ENCODE measurements around the gene GPR183. TPM values are rescaled to one million over a fixed set of nuclear protein-coding genes. Genes with fewer than 3 reads are reported as not detected.
A peak's percentile ranks its signal among the peaks of the same experiment; 100 is the strongest.

GPR183 gene
- total and polyA plus RNA-seq, 2 of the 8 experiments (the other 6 are each of a cell fraction or from before 2014, with no cell fraction given), result not detected

- Histone ChIP-seq H3K79me1 (ENCODE audit: low read depth, low read length) (no peaks in the 10 kb centered on the region; the same call in 1 of the 2 replicates), H4K91ac (replicated peaks; ENCODE audit: insufficient read length, low read length) (no peak overlapping the region), H4K8ac (ENCODE audit: extremely low read depth, insufficient read depth, low read length) (no peak overlapping the region), H3K23me2 (ENCODE audit: low read depth, low read length) (no peaks in the 10 kb centered on the region), H3K23ac (ENCODE audit: insufficient read length) (no peak overlapping the region), H2BK12ac (ENCODE audit: low read depth, low read length) (no peak overlapping the region), H2BK15ac (ENCODE audit: low read length) (no peak overlapping the region), H3K36me3 (ENCODE audit: control insufficient read depth in 2 of 4, insufficient read depth in 4 of 4, low read length in 3 of 4) (peaks cover 0 to 3% (median 0%) of the 10 kb centered on the region in 4 experiments; a peak in 1 of 8 replicates), H3K9me3 (ENCODE audit: insufficient read depth in 2 of 2, low read depth in 1 of 2, low read length in 1 of 2) (no peaks in the 10 kb centered on the region), H3K18ac (ENCODE audit: extremely low read depth, low read length) (no peak overlapping the region), H3K9ac (replicated peaks in 1 of 4; ENCODE audit: extremely low read depth in 1 of 4, low read depth in 3 of 4, low read length in 3 of 4) (no peak overlapping the region), H2AK5ac (ENCODE audit: low read depth, low read length) (no peak overlapping the region), H2AFZ (ENCODE audit: low read length) (no peak overlapping the region), H3K56ac (replicated peaks; ENCODE audit: insufficient read length, low read depth, low read length) (no peak overlapping the region), H2BK120ac (replicated peaks; ENCODE audit: low read depth, low read length) (no peak overlapping the region), H4K5ac (ENCODE audit: insufficient read length, low read depth, low read length) (no peak overlapping the region), H3K4me3 (ENCODE audit: extremely low read depth in 1 of 4, insufficient read depth in 2 of 4, low read depth in 3 of 4, low read length in 4 of 4) (no peak overlapping the region), H2BK20ac (ENCODE audit: low read length) (no peak overlapping the region), H3K4me1 (replicated peaks in 1 of 4; ENCODE audit: control insufficient read depth in 3 of 4, insufficient read depth in 4 of 4, low read length in 3 of 4) (no peaks in the 10 kb centered on the region), H3K27me3 (replicated peaks in 1 of 4; ENCODE audit: control insufficient read depth in 3 of 4, extremely low read depth in 1 of 4, insufficient read depth in 3 of 4, low read length in 3 of 4) (no peaks in the 10 kb centered on the region), H4K20me1 (replicated peaks in 1 of 2; ENCODE audit: control insufficient read depth in 1 of 2, insufficient read depth in 2 of 2, low read length in 2 of 2) (peaks cover 0 to 1% of the 10 kb centered on the region in 2 experiments), H3K79me2 (ENCODE audit: control insufficient read depth in 1 of 2, insufficient read depth in 2 of 2, low read length in 2 of 2) (no peaks in the 10 kb centered on the region), H2BK5ac (ENCODE audit: low read depth, low read length) (no peak overlapping the region), H3K4ac (replicated peaks; ENCODE audit: insufficient read length, low read depth, low read length) (no peak overlapping the region), H3K4me2 (ENCODE audit: insufficient read depth in 1 of 2, low read depth in 2 of 2, low read length in 2 of 2) (no peak overlapping the region), H3K27ac (ENCODE audit: low read depth, low read length) (no peak overlapping the region), H3K14ac (ENCODE audit: insufficient read length) (no peak overlapping the region)
- DNase-seq (ENCODE audit: low read depth in 1 of 2, low spot score in 2 of 2), result peak in 1 of 2 experiments; percentile 10
- ChIA-PET POLR2A (ENCODE audit: partially characterized antibody) (interaction anchor here (1.2 kb wide), 1 partner anchor 127 kb away, joined by 3 read pairs; no protein-coding TSS in a partner anchor), CTCF (ENCODE audit: partially characterized antibody) (interaction anchor here (0.9 to 1.3 kb wide), 3 partner anchors 36 to 157 kb away, joined by 3 to 4 read pairs (median 3); no protein-coding TSS in a partner anchor)
- 63% methylated on average over 6 of the region's 6 CpGs; no CpG with 5 or more reads in 1 of the 2 experiments for WGBS, 2 experiments (ENCODE audit: extremely low coverage in 1 of 2, insufficient coverage in 1 of 2, insufficient read length in 1 of 2, insufficient replicate concordance in 2 of 2, low coverage in 1 of 2, low lambda C conversion rate in 2 of 2, missing lambda C conversion rate in 1 of 2)
- FAIRE-seq, result no peak
- TF ChIP-seq SUZ12 (IDR thresholded peaks at IDR 0.05; ENCODE audit: low read length) (no peak), E2F6 (IDR thresholded peaks at IDR 0.05) (no peak), SIRT6 (IDR thresholded peaks at IDR 0.05; ENCODE audit: low read length) (no peak), EZH2 (IDR thresholded peaks at IDR 0.05; ENCODE audit: low read depth, low read length, severe bottlenecking) (no peak), TBP (IDR thresholded peaks at IDR 0.05; ENCODE audit: low read depth, low read length) (no peak), KDM4A (IDR thresholded peaks at IDR 0.05; ENCODE audit: low read depth, low read length, severe bottlenecking) (no peak), POLR2AphosphoS5 (IDR thresholded peaks at IDR 0.05; ENCODE audit: low read depth, low read length) (no peak), CTCF (IDR thresholded peaks at IDR 0.05; ENCODE audit: control extremely low read depth in 1 of 3, insufficient read depth in 1 of 3, low read depth in 1 of 3, low read length in 3 of 3) (no peak), SP2 (IDR thresholded peaks at IDR 0.05; ENCODE audit: low read length) (no peak), SRF (IDR thresholded peaks at IDR 0.05; ENCODE audit: low read depth, low read length) (no peak), POLR2A (IDR thresholded peaks at IDR 0.05; ENCODE audit: control extremely low read depth in 1 of 2, low read depth in 2 of 2, low read length in 2 of 2) (no peak), EGR1 (IDR thresholded peaks at IDR 0.05; ENCODE audit: borderline replicate concordance, low read depth, low read length) (no peak)
These were observed 23.7 kb upstream of the GPR183 start for GRCh38 chr13:99330942-99331341.
